NCI-H2029 treated with DMSO at 0.1 percent for 48 hours (cell line): ENCODE measurements around the gene OBSCN.

Source experiments
- DNase-seq: peaks from one replicate; lab custom pipeline; 2025; lab: John Stamatoyannopoulos, UW

Gene OBSCN

DNA sequence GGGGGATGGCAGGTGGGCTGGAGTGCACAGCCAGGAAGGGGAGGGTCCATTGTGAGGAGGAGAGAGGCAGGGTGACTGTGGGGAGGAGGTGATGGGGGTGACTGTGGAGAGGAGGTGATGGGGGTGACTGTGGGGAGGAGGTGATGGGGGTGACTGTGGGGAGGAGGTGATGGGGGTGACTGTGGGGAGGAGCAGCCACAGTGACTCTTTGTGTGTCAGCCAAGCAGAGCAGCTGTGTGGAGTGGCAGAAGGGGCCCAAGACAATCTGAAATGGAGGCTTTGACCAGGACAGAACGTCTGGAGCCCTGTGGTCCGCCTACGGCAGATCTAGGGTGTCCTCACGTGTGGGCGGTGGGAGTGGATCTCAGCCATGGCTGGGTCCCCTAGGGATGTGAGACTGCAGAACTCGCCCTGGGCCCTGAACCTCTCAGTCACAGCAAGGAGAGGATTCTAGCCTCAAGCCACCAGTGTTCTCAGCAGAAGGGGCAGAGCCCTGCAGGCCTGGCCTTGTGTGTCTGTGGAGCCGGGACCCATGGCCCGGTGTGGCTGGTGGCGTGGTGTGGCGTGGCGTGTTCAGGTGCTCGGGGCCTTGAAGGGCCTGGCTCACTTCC is 81.5 kb downstream of the OBSCN start:
- no peak for DNase-seq

- DNase-seq = no peak
Observed at GRCh38 chr1:228289996-228290881, 82.4 kb downstream of the OBSCN start.

DNA sequence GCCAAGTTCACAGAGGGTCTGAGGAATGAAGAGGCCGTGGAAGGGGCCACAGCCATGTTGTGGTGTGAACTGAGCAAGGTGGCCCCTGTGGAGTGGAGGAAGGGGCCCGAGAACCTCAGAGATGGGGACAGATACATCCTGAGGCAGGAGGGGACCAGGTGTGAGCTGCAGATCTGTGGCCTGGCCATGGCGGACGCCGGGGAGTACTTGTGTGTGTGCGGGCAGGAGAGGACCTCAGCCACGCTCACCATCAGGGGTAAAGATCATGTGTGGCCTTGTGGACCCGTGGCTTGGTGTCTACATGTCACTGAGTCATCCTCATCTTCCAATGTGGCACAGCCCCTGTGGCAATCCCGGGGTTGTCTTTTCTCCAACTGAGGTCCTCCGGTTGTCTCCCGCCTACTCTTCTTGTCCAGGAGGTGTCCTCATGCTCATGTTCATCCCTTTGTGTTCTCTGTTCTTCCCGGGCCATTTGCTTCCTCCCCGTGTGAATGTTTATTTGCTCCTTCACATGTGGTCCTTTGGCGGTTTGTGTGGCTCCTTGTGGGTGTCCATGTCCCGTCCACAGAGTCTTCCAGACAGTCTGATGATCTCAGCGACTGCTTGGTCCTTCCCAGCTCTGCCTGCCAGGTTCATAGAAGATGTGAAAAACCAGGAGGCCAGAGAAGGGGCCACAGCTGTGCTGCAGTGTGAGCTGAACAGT is 84.2 kb downstream of the OBSCN start:
- no peak for DNase-seq

GRCh38 chr1:228292609-228292911 is 84.7 kb downstream of the OBSCN start:
- no peak for DNase-seq

DNA sequence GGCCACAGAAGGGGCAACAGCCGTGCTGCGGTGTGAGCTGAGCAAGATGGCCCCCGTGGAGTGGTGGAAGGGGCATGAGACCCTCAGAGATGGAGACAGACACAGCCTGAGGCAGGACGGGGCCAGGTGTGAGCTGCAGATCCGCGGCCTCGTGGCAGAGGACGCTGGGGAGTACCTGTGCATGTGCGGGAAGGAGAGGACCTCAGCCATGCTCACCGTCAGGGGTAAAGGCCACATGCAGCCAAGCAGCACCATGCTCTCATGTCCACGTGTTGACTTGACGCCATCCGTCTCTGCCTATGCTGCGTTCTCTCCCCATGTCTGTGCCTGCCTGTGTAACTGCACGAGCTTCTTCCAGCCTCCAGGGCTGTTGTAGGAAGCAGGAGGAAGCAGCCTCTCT is 85.5 kb downstream of the OBSCN start:
- no peak for DNase-seq

DNA sequence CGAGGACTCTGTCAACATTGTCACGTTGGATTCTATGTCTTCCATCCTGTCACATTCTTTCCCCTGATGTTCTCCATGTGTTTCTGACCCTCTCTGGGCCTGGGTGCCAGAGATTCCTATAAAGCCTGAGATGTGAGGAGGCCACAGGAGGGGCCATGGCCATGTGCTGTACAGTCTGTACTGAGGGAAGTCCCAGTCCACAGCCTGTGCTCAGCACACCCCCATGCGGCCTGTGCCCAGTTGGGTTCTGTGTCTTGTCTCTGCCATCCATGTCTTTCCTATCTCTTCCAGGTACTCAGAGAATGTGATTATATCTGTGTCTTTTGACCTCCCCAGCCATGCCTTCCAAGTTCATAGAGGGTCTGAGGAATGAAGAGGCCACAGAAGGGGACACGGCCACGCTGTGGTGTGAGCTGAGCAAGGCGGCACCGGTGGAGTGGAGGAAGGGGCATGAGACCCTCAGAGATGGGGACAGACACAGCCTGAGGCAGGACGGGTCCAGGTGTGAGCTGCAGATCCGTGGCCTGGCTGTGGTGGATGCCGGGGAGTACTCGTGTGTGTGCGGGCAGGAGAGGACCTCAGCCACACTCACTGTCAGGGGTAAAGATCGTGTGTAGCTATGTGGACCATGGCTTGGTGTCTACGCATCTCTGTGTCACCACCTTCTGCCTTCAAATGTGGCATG is 86.1 kb downstream of the OBSCN start:
- no peak for DNase-seq

DNA sequence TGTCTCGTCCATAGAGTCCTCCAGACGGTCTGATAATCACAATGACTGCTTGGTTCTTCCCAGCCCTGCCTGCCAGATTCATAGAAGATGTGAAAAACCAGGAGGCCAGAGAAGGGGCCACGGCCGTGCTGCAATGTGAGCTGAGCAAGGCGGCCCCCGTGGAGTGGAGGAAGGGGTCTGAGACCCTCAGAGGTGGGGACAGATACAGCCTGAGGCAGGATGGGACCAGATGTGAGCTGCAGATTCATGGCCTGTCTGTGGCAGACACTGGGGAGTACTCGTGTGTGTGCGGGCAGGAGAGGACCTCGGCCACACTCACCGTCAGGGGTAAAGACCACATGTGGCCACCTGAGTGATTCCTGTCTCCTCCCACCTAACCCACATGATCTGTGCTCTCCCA is 86.9 kb downstream of the OBSCN start:
- DNase-seq = no peak

DNA sequence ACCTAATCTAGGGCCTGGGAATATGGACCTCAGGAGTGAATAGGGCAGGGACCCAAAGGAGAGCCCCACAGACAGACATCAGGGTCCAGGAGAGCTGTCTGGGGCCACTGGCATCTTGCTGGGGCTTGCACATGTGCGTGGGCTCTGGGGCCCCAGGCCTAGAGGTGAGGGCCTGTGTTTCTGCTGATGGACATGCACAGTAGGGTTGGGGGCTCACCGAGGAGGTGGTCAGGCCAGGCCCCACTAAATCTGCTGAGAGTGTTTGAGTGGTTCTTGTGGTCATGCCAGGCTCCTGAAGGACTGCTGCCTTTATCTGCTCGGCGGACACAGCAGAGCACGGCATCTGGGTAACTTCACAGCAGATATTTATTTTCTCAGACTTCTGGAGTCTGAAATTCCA is 87.4 kb downstream of the OBSCN start:
- no peak for DNase-seq

GRCh38 chr1:228295981-228296380 is 88.1 kb downstream of the OBSCN start:
- no peak for DNase-seq

- no peak for DNase-seq
Observed at GRCh38 chr1:228297242-228297641, 89.4 kb downstream of the OBSCN start.

GRCh38 chr1:228297822-228298221 is 90.0 kb downstream of the OBSCN start:
- no peak for DNase-seq

DNA sequence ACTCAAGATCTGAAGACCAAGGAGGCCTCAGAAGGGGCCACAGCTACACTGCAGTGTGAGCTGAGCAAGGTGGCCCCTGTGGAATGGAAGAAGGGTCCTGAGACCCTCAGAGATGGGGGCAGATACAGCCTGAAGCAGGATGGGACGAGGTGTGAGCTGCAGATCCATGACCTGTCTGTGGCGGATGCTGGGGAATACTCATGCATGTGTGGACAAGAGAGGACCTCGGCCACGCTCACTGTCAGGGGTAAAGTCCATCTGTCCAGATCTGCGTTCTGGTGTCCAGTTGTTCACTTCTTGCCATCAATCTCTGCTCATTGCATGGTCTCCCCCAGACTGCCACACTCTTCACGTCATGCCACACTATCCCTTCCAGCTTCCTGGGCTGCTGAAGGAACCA is 90.6 kb downstream of the OBSCN start:
- DNase-seq = no peak

GRCh38 chr1:228299211-228299610 is 91.4 kb downstream of the OBSCN start:
- no peak for DNase-seq

- DNase-seq = no peak
Observed at GRCh38 chr1:228299901-228300300, 92.1 kb downstream of the OBSCN start.

DNA sequence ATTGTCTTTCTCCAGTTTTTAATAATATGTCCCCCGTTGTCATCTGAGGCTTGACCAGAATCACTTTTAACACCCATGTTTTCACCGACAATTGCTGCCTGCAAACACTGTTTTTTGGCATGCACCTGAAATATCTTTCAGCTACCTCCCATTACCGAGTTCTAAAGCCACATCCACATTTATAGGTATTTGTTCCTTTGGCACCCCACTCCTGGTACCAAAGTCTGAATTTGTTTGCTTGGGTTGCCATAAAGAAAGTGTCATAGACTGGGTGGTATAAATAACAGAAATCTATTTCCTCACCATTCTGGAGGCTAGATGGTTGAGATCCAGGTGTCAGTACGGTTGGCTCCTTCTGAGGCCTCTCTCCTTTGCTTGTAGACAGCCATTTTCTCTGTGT is 94.2 kb downstream of the OBSCN start:
- no peak for DNase-seq

- DNase-seq = no peak
Observed at GRCh38 chr1:228303596-228303995, 95.8 kb downstream of the OBSCN start.

GRCh38 chr1:228304225-228304624 is 96.4 kb downstream of the OBSCN start:
- no peak for DNase-seq

GRCh38 chr1:228304766-228305395 is 97.0 kb downstream of the OBSCN start:
- DNase-seq = no peak

- no peak for DNase-seq
Observed at GRCh38 chr1:228305721-228306152, 97.9 kb downstream of the OBSCN start.

DNA sequence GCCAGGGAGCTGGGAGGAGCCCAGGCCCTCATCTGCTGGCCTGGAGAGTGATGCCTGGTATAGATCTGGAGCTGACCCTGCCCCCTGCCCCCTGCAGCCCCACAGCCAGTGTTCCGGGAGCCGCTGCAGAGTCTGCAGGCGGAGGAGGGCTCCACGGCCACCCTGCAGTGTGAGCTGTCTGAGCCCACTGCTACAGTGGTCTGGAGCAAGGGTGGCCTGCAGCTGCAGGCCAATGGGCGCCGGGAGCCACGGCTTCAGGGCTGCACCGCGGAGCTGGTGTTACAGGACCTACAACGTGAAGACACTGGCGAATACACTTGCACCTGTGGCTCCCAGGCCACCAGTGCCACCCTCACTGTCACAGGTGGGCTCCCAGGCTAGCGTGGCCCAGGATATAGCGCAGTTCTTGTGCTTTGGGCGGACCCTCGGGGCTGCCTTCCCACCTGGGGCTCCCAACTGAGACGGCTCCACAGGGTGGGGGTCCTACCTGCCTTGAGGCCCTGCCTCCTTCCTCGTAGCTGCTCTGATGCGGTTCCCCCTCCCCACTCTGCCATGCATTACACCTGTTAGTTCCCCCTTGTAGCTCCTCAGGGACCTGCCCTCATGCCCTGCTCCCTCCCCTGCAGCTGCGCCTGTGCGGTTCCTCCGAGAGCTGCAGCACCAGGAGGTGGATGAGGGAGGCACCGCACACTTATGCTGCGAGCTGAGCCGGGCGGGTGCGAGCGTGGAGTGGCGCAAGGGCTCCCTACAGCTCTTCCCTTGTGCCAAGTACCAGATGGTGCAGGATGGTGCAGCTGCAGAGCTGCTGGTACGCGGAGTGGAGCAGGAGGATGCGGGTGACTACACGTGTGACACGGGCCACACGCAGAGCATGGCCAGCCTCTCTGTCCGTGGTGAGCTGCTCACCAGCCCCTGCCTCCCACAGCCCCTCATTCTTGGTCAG is 98.7 kb downstream of the OBSCN start:
- no peak for DNase-seq
